GM18907 (cell line): Measurements from ENCODE around the gene PRTFDC1.
"Not testable (repeated sequence)": the region's sequence is repeated elsewhere in the genome, so short reads cannot be mapped to it uniquely, and the experiment has no call there.

Source experiments
- ATAC-seq: cut with Tn5 transposase; IDR thresholded peaks from one replicate; pipeline ENCODE4 v1.9.1; 2021; ENCODE audit warnings: mild to moderate bottlenecking, moderate library complexity; ENCODE audit not compliant: unreplicated experiment

Gene PRTFDC1

GRCh38 chr10:24952143-24952706, at the start of gene PRTFDC1:
TSS of gene PRTFDC1 (minus strand) at chr10:24952606. CDS start at chr10:24952575, 31 bp downstream.
- peak; percentile 42 for ATAC-seq

- no peak for ATAC-seq
These were observed 45.6 kb upstream of the PRTFDC1 start for GRCh38 chr10:24998044-24998443.

- ATAC-seq = no peak
These were observed 42.7 kb upstream of the PRTFDC1 start for GRCh38 chr10:24995072-24995471.

GRCh38 chr10:24993237-24993958, 41.0 kb upstream of the PRTFDC1 start:
- ATAC-seq = no peak

- no peak for ATAC-seq
These were observed 40.2 kb upstream of the PRTFDC1 start for GRCh38 chr10:24992512-24993133.

- no peak for ATAC-seq
These were observed 38.9 kb upstream of the PRTFDC1 start for GRCh38 chr10:24991298-24991697.

- ATAC-seq = no peak
These were observed 37.5 kb upstream of the PRTFDC1 start for GRCh38 chr10:24989867-24990266.

GRCh38 chr10:24988831-24989640, 36.6 kb upstream of the PRTFDC1 start:
- no peak for ATAC-seq

- ATAC-seq = no peak
These were observed 32.5 kb upstream of the PRTFDC1 start for GRCh38 chr10:24984906-24985305.

- ATAC-seq = no peak
These were observed 31.5 kb upstream of the PRTFDC1 start for GRCh38 chr10:24983946-24984345.

- ATAC-seq = no peak
These were observed 30.7 kb upstream of the PRTFDC1 start for GRCh38 chr10:24983130-24983529.

GRCh38 chr10:24982319-24983112, 30.1 kb upstream of the PRTFDC1 start:
- no peak for ATAC-seq

GRCh38 chr10:24981161-24981710, 28.8 kb upstream of the PRTFDC1 start:
- no peak for ATAC-seq

GRCh38 chr10:24979685-24980084, 27.3 kb upstream of the PRTFDC1 start:
- no peak for ATAC-seq

GRCh38 chr10:24974976-24975375, 22.6 kb upstream of the PRTFDC1 start:
- no peak for ATAC-seq

- ATAC-seq = no peak
These were observed 20.8 kb upstream of the PRTFDC1 start for GRCh38 chr10:24973163-24973562.

- no peak for ATAC-seq
These were observed 19.0 kb upstream of the PRTFDC1 start for GRCh38 chr10:24971374-24971773.

GRCh38 chr10:24969841-24970281, 17.5 kb upstream of the PRTFDC1 start:
- no peak for ATAC-seq

- ATAC-seq = not testable (repeated sequence)
These were observed 16.5 kb upstream of the PRTFDC1 start for GRCh38 chr10:24968951-24969350.

GRCh38 chr10:24968349-24968748, 15.9 kb upstream of the PRTFDC1 start:
- ATAC-seq = no peak
